Gastroesophageal sphincter (tissue), 3 donors: Measurements from ENCODE around the gene SLC35F4.

ENCODE experiments used
- CTCF ChIP-seq, 4 experiments: fragments of 200-600 bp in 2 of 4; fragments of 450-650 bp in 2 of 4; sonication (generic) in 1 of 4; IDR thresholded peaks; one replicate each; pipeline ENCODE4 v1.5.1; 2017 to 2019; ENCODE audit warnings: antibody characterized with exemption in 4 of 4, mild to moderate bottlenecking in 2 of 4, moderate library complexity in 2 of 4
- EP300 ChIP-seq: sonication (generic); formaldehyde crosslinking; IDR thresholded peaks from one replicate; pipeline ENCODE4 v1.6.1; 2017; ENCODE audit warnings: antibody characterized with exemption, mild to moderate bottlenecking
- POLR2AphosphoS5 ChIP-seq: sonication (generic); formaldehyde crosslinking; IDR thresholded peaks from one replicate; pipeline ENCODE4 v1.6.1; 2017; ENCODE audit warnings: antibody characterized with exemption

GRCh38 chr14:57822081-57822480 lies 43.8 kb downstream of the SLC35F4 start:
- no peak for TF ChIP-seq POLR2AphosphoS5
- no peak for TF ChIP-seq CTCF (IDR thresholded peaks at IDR 0.05)
- TF ChIP-seq EP300 = no peak
